Fibroblast of the aortic adventitia (primary cell): ENCODE data around the gene SNCAIP. TPM values are rescaled to one million over a fixed set of nuclear protein-coding genes. Genes with fewer than 3 reads are reported as not detected.

Experiments
- DNase-seq: peaks from one replicate; pipeline ENCODE4 v3.0.0-alpha.2; 2010; ENCODE audit warnings: low read depth
- H3K4me3 ChIP-seq: 2 replicates; pipeline ENCODE4 v1.5.1; 2011; ENCODE audit warnings: low read depth, mild to moderate bottlenecking, control low read depth, low read length, moderate library complexity
- total RNA-seq: library from RNA; depleted of rRNA; stranded (reverse); fragments of >200 nt; gene quantifications from 2 replicates; pipeline ENCODE4 v1.2.3, GENCODE V29; 2012; ENCODE audit warnings: low replicate concordance
- TF ChIP-seq, protein P1 (sequence below): IDR thresholded peaks from 2 replicates; pipeline ENCODE4 v1.5.1; 2011; ENCODE audit warnings: mild to moderate bottlenecking, low read length, control low read depth, inconsistent platforms; ENCODE audit not compliant: insufficient read depth

SNCAIP gene
- total RNA-seq, 1 donor, result 0.18 TPM

DNA sequence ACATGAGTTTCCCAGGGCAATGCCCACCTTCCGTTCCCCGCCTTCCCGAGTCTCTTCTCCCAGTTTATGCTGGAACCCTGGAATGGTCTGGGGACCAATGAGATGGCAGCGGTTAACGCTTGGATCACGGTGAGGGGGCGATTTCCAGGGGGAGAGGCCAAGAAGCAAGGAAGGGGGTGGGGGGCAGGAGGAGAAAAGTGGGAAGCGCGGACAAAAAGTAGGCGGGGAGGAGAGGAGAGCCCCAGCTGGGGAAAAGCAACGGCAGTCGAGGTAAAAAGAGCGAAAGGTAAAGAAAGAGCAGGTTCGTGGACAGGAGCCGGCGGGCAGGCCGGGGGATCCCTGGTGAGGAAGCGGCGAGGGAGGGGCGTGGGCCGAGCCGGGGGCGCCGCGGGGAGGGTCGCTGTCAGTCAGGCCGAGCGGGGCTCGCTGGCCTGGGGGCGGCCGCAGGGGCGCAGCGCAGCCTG is 508 bp upstream of the SNCAIP start:
- TF ChIP-seq, protein P1, sequence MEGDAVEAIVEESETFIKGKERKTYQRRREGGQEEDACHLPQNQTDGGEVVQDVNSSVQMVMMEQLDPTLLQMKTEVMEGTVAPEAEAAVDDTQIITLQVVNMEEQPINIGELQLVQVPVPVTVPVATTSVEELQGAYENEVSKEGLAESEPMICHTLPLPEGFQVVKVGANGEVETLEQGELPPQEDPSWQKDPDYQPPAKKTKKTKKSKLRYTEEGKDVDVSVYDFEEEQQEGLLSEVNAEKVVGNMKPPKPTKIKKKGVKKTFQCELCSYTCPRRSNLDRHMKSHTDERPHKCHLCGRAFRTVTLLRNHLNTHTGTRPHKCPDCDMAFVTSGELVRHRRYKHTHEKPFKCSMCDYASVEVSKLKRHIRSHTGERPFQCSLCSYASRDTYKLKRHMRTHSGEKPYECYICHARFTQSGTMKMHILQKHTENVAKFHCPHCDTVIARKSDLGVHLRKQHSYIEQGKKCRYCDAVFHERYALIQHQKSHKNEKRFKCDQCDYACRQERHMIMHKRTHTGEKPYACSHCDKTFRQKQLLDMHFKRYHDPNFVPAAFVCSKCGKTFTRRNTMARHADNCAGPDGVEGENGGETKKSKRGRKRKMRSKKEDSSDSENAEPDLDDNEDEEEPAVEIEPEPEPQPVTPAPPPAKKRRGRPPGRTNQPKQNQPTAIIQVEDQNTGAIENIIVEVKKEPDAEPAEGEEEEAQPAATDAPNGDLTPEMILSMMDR, result no peak
- DNase-seq, result no peak
- peak overlapping the region; percentile 63 for H3K4me3 ChIP-seq

DNA sequence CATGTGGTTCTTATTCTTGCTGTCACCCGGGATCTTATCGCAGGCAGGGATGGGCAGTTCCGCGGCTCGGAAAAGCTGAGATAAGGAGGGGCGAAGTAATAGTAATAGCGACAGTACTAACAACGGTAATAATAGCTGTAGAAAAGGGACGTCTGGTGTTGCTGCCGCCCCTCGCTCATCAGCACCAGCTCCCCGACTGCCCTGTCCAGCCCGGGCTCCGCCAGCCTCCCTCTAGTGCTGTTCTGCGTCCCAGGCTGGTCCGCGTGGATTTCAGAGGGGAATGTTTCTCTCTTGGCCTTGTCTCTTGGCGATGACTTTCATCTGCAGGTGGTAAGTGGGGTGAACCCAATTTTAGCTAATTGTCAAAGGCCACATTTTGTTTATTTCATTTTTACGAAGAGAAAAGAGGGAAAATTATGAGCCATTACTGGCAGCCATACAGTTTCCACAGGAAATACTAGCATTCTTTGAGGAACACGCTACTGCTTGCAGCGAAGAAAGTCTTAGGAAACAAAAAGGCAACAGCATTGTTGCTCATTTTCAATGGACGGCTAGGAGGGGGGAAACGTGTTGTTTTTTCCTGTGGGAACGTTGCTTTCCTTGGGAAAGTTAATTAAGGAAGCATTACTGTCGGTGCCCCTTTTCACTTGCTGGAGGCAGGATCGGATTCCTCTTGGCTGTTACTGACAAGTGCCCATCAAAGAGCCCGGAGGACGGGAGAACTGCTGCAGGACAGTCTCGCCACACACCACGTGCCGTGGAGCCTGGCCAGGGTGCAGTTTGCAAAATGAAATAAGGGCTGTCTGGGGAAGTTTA is 762 bp downstream of the SNCAIP start:
- DNase-seq, result peak; percentile 45
- TF ChIP-seq, protein P1, result no peak
- H3K4me3 ChIP-seq, result peak overlapping the region; percentile 63

DNA sequence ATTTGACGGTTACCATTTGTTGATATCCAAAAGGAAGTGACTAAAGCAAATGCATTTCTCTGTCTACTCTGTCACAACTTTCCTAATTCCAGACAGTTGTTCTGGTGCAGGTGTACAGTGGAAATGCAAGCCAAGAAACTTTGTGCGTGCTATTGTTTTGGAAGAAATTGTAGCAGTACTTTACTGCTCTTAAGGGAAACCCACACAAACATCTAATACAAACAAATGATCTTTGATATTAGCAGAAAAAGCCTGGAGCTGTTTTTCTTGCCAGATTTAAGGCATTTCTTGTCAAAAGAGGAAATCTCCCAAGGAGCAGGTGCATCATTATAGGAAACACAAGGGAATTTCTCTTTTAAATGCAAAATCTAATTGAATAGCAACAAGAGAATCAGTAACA is 2.0 kb downstream of the SNCAIP start:
- no peak overlapping the region for H3K4me3 ChIP-seq
- TF ChIP-seq, protein P1, result no peak
- DNase-seq, result no peak

DNA sequence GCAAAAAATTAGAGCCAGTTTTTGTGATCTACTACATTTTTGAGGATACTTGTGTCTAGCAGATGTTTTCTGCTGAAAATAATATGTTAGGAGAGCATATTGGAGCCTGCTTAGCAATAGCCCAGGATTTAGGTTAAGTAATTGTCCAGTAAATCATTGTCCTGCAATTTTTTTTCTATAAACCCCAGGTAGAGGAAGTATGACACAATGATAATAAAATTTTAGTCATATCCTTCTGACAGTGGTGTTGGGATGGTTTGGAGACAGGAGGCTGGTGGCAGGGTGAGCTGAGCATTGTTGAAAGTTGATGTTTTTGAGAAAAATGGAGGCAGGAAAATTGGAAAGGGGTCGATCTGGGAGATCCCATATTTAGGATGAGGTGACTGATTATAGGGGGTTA is 3.5 kb downstream of the SNCAIP start:
- H3K4me3 ChIP-seq, result no peak overlapping the region
- TF ChIP-seq, protein P1, result no peak
- no peak for DNase-seq

DNA sequence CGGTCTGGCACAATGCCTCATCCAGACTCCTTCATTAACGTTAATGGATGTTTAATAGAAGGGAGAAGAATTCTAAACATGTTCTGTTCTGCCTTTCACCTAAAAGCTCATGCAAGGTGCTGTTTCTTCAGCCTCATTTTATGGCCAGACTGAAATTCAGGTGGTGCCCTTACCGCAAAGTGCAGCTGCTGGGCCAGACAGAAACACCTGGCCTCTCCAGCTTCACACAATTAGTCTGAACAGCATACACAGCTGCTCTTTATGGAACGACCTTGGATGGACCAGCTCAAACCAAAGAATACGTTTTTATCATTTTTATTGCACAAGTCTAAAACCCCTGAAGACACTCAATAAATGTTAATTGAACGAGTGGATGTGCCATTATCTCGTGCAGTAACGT is 4.6 kb downstream of the SNCAIP start:
- no peak for DNase-seq
- TF ChIP-seq, protein P1, result no peak
- no peak overlapping the region for H3K4me3 ChIP-seq

- TF ChIP-seq, protein P1, result no peak
- no peak for DNase-seq
These were observed 7.9 kb downstream of the SNCAIP start for GRCh38 chr5:122319897-122320296.

More at GRCh38 chr5:122319897-122320296, 7.9 kb downstream of the SNCAIP start:
- H3K4me3 ChIP-seq, result no peak overlapping the region
